ENCODE measurements around the gene SEPTIN1.
"Not testable (repeated sequence)": the region's sequence is repeated elsewhere in the genome, so short reads cannot be mapped to it uniquely, and the experiment has no call there.

Gene SEPTIN1

DNA sequence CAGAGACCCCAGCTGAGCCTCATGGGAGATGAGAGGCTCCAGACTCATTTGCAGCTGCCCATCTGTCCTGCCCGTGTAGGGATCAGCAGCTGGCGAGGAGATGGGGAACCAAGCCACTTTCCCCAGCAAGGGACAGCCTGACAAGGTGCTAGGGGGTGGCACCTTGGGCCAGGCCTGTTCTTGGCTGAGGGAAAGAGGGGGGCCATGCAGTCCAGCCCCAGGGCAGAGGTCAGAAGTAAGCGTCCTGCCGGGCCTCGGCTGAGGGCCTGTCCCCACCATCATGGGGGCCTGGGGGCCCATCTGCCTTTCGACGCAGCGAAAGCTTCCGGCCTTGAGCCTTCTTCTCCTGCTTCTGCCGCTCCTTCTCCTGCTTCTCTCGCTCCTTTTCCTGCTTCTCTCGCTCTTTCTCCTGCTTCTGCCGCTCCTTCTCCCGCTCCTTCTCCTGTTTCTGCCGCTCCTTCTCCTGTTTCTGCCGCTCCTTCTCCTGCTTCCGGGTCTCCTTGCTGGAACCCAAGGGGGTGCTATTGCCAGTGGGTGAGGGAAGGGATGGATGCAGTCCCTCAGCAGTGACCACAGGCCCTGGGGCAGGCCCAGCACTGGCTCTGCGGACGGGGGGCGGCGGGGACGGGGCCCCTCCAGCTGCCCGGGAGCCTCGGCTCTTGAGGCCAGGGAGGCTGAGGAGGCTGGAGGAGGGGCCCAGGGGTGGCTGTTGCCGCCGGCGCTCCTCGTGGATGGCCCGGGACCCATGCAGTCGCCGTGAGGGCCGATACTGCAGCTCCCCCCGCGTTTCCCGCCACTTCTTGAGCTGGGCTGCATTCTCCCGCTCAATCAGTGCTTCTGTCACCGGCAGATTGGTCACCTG lies 24.4 kb downstream of the SEPTIN1 start:
- no peak for DNase-seq (ENCODE audit: low read depth)

DNA sequence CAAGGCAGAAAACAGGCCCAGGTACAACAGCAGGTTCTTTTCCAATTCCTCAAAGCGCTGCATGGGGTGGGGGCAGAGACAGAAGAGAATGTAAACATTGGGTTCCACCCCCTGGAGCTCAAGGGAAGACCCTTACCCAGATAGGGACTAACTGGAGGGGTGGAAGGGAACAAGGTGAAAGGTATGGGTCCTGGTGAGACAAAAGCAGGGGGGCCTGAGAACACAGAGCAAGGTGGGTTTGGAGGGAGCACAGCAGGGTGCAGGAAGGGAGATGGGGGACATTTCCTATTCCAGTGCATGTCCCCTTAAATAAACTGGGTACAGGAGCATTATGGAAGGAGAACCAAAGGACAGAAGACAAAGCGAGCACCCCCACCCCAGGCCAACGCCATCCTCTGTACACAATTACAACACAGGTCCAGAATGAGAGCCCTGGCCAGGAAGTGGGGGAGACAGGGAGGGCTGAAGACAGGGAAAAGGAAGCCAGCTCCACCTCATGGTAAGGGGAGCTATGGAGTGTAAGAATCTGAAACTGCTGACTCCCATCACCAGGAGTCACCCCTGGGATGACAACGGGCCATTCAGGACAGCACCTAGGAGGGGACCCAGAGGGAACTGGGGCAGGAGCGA lies 25.2 kb downstream of the SEPTIN1 start:
- DNase-seq (ENCODE audit: low read depth): no peak

DNA sequence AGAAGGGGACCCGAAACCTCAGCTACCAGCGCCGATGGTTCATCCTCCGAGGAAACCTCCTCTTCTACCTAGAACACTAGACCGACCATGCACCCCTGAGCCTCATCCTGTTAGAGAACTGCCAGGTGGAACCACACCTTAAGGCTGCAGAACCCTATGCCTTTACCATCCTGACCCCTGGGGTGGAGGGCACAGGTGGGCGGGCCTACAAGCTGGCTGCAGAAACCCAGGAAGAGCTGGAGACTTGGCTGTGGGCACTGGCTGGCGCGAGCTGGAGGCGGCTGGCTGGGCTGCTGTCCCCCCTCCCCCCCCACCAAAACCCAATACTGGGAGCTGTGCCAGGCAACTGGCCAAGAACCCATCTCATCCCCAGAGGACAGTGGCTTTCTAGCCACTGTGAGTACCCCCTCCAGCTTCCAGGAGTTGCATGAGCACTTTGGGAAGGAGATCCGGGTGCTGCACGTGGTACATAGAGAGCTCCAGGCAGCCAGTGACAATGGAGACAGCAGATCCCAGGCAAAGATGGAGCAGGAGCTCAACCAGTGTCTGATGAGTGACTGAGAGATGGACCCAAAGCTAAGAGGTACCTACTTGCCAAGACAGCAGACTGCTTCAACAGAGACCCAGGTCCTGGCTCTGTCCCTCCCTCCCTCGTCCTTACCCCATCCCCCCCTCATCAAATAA lies 25.8 kb downstream of the SEPTIN1 start:
- DNase-seq (ENCODE audit: low read depth): no peak

DNA sequence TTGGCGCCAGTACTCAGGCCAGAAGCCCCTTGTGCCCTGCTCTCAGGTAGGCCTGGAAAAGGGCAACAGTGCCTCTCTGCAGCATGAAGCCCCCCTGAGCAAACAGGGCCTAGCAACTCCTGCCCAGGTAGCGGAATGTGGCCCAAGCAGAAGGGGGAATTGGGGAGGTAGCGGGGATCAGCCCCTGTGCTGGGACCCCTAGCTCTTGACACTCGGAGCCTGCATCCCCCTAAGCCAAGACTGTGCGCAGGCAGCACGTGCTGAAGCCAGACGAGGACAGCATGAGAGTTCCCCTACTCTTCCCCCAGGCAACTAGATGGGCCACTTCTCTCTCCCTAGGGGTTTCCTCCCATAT lies 26.4 kb downstream of the SEPTIN1 start:
- no peak for DNase-seq (ENCODE audit: low read depth)

DNA sequence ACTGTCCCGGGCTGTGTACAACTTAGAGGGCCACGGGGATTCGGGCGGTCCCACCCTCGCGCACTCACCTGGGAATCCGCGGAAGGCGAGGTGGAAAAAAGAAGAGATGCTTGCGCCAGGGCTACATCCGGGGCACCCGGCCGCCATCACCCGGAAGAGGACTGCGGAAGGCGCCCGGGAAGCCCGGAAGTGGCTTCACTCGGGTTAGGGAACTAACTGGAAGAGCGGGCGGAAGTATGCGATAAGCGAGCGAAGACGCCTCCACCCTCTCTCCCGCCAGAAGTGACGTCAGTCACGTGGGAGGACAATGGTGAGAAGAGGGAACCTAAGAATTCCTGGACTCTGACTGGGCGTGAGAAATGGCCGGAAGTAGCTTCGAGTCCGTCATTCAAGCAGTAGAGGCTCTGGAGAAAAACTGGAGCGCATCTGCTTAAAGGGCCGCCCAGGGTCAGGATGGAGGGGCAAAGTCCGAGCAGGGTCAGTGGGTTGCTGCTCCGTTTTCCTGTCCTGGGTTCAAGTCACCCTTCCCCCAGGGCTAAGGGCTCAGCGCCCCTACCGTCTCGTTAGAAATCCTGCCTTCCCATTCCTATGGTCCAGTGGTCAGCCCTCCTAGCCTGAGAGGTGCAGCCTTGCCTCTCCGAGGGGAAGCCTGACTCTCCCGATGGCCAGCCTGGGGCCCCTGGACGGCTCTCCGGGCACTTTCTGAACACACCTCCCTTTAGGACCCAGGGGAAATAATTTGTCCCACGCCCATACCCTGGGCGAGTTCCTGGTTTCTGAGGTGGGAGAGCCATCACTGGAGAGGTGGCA lies 27.0 kb downstream of the SEPTIN1 start, which contains the start of gene CD2BP2:
CD2BP2 (minus strand) TSS at position 165 of the 810 bp plus-strand sequence. CDS start 627 bp downstream, outside the sequence.
- peak; percentile 84 for DNase-seq (ENCODE audit: low read depth)

DNA sequence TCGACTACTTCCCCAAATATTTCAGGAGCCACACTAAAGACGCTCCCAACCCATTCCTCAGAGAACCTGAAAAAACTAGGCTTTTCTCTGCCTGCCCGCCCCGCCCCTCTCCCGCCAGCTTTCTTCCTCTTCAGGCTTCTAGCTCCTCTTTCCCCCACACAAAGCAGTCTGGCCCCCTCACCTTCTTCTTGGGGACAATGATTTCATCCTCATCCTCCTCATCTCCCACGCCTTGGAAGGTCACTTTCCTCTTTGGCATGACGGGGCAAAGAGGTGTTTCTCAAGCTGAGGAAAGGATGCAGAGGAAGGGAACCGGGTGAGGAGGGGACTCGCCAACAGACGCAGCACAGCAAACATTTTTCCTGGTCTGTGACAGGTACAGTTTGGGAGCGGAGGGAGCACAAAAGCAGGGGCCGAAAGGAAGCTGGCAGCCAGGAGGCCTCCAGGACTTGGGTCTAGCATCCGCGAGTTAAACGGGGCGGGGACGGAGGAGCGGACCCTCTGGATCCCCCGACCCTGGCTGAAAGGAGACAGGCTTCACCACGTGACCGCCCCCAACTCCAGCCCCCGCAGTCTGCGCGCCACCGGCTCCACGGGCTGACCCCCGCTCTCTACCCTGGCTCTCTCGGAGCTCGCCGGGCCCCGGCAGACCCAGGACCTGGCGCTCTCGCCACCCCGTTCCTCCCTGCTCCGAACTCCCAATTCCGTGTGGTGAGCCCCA lies 27.8 kb downstream of the SEPTIN1 start:
- no peak for DNase-seq (ENCODE audit: low read depth)

DNA sequence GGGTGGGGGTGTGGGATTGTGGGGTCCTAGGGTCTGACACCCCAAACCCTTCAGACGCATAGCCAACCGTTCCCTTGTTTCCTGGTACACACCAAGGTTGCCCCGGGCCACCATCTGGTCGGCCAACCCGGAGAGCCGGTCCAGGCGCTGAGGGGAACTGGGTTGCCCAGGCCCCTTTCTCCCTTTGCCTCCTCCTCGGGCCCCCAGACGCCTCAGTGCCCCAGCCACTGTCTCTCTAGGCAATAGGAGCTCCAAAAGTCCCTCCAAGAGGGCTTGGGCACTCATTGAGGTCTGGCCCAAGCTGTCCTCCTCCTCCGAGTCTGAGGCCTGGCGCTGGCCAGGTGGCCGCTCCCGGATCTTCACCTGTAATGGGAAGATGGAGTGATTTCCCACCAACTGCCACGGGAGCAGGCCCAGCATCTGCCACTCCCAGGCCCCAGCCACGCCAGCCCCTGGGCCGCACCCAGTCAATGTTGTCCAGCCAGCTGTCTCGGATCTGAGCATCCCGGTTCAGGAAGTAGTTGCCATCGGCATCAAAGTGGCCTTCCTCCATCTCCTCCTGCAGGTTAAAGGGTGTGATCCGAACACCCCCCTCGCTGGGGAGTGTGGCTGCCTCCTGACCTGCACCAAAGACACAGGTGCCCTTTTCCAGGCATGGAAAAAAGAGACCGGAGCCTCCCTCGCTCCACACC lies 28.8 kb downstream of the SEPTIN1 start:
- no peak for DNase-seq (ENCODE audit: low read depth)

DNA sequence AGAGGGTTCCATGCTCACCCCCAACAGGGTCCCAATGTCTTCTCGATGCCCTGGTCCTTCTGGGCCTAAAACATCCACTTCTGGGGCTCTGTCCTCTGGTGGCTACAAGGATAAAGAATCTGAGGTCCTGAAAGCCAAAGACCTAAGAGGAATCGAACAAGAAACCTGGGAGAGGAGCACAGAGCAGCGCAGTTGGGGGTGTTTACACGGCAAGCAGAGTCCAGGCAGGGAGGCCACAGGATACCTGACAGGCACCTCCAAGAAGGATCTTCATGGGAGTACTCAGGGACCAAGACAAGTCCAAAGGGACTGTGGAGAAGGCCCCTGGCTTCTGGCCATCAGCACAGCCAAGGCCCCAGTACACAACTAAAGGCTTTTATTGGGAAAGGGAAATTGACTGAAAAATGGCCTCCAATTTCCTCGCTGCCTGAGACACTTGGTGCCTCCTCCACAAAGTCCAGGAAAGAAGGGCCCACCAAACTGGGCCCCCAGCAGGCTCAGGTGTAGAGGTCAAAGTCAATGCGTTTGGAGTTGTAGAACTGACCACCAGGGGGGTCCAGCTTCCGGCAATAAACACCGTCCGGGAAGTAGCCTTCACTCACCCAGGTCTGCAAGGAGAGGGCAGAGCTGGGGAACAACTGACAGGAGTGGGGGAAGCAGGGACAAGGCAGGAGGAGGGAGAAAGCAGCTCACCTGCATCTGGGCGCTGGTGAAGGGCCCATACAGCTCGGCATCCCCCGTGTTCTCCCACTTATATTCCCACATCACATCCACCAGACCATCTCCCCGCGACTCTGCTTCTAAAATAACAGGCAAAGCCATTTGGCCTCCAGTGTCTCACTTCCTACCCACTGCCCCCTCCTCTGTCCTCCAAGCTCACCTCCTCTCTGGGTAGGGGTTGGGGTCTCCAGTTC lies 29.6 kb downstream of the SEPTIN1 start:
- no peak for DNase-seq (ENCODE audit: low read depth)

DNA sequence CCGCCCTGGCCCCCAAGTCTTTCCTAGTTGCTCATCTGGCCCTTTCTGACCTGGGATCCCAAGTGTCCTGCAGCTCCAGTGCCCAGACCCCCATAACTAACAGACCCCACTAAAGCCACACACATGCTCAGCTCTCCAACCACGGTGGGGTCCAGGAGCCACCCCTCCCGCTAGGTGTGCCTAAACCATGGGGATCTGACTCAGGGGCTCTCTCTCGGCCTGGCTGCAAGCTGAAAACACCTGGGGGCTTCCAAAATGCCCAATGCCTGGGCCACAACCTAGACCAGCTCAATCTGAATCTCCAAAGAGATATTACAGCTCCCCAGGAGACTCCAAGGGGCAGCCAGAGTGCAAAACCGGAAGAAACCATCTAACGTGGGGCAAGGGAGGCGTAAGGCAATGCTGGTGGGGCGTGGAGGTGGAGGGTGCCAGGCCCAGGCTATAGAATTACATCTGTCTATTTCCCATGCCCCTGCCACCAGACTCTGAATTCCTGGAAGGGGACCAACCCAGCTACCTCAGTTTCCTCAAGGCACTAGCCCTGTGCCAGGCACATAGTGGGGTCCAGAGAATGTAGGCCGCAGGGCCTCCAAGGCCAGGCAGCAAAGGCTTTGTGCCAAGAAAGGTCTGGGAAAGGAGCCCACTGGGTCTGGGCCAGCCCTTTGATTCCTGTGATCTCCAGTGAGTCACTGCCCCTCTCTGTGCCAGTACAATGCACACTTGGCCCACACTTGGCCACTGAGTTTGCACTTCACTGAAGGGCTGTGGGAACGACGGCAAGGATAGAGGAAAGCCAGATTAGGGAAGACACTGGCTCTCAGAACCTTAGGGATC lies 30.6 kb downstream of the SEPTIN1 start:
- DNase-seq (ENCODE audit: low read depth): no peak

DNA sequence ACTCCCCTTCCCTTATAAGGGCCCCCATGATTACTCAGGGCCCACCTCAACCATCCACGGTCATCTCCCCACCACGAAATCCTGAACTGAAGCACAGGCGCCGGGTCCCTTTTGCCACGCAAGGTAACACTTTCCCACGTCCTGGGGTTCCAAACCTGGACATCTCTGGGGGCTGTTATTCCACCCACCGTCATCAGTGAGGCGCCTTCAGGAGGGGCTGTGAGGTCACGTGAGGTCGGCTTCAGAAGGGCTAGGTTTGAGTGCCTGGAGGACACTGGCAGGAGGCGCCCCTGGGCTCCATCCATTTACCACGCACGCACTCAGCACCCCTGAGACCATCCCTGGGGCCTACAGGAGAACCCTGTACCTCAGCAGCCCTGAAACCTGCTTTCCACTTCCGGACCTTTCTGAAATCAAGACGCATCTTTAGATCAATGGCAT lies 31.3 kb downstream of the SEPTIN1 start:
- DNase-seq (ENCODE audit: low read depth): no peak

DNA sequence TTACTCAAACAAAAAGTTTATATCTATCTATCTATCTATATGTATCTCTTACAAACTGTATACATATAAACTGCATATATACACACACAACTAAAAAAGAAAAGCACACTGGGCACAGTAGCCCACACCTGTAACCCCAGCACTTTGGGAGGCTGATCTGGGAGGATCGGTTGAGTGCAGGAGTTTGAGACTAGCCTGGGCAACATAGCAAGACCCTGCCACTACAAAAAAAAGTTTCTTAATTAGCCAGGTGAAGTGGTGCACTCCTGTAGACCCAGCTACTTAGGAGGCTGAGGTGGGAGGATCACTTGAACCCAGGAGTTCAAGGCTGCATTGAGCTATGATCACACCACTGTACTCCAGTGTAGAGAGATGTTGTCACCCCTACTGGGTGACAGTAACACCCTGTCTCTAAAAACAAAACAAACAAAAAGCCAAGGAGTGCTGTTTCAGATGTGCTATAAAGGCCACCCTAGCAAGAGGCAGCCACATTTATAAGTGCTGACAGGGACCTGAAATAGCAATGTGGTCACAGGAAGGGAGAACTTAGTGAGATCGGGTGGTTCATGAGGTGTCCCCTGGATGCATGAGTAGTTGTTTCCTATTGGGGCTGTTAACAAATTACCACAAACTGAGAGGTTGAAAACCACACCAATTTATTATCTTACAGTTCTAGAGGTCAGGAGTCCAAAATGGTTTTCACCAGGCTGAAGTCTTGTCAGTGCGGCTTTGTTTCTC lies 32.1 kb downstream of the SEPTIN1 start:
- no peak for DNase-seq (ENCODE audit: low read depth)

DNA sequence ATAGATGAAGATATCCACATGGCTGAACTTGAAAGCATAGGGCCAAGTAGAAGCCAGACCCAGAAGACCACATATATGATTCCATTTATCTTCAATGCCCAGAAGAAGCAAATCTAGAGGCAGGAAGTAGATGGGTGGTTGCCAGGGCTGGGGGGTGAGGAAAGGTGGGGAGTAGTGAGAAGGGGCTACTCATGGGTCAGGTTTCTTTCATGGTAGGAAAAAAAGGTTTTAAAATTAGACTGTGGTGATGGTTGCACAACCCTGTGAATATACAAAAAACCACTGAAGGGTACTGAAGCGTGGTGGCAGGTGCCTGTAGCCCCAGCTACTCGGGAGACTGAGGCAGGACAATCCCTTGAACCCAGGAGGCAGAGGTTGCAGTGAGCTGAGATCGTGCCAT lies 32.7 kb downstream of the SEPTIN1 start:
- no peak for DNase-seq (ENCODE audit: low read depth)

DNA sequence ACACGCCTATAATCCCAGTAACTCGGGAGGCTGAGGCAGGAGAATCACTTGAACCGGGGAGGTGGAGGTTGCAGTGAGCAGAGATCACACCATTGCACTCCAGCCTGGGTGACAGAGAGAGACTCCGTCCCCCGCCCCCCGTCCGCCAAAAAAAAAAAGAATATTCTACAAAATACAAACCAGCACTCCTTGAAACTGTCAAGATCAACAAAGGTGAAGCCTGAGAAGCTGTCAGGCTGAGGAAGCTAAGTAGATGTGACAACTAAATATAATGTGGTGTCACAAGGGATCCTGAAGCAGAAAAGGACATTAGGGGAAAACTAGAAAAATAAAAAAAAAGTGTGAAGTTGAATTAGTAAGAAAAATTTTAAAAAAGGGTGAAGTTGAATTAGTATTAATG lies 33.4 kb downstream of the SEPTIN1 start:
- DNase-seq (ENCODE audit: low read depth): no peak

DNA sequence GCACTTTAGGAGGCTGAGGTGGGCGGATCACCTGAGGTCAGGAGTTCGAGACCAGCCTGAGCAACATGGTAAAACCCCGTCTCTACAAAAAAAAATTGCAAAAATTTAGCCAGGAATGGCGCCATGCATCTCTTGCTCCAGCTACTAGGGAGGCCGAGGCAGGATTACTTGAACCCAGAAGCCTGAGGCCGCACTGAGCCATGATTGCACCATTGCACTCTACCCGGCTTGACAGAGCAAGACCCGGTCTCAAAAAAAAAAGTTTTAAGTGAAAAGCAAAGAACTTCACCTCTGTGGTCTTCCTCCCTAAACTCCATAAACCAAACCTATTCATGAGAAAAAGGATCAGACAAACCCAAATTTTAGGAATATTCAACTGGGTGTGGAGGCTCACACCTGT lies 34.2 kb downstream of the SEPTIN1 start:
- DNase-seq (ENCODE audit: low read depth): no peak

DNA sequence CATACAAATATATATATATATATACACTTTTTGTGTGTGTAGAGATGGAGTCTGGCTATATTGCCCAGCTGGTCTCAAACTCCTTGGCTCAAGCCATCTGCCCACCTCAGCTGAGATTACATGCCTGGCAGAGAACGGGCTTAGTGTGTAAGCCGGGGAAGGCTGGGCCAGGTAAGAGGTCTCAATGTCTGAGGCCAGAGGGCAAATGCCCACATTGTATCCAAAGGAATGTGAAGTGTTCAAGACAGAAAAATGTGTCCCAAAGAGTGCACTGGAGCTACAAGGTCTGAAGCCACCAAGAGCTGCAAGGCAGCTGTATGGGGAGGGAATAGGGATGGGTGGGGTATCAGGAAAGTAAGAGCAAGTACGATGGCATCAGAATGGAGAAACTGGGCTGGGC lies 36.1 kb downstream of the SEPTIN1 start:
- no peak for DNase-seq (ENCODE audit: low read depth)

DNA sequence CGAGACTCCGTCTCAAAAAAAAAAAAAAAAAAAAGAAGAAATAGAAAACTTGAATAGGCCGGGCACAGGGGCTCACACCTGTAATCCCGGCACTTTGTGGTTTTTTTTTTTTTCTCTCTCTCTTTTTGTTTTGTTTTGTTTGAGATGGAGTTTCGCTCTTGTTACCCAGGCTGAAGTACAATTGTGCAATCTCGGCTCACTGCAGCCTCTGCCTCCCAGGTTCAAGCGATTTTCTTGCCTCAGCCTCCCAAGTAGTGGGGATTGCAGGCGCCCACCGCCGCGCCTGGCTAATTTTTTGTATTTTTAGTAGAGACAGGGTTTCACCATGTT lies 38.9 kb downstream of the SEPTIN1 start:
- DNase-seq (ENCODE audit: low read depth): not testable (repeated sequence)

DNA sequence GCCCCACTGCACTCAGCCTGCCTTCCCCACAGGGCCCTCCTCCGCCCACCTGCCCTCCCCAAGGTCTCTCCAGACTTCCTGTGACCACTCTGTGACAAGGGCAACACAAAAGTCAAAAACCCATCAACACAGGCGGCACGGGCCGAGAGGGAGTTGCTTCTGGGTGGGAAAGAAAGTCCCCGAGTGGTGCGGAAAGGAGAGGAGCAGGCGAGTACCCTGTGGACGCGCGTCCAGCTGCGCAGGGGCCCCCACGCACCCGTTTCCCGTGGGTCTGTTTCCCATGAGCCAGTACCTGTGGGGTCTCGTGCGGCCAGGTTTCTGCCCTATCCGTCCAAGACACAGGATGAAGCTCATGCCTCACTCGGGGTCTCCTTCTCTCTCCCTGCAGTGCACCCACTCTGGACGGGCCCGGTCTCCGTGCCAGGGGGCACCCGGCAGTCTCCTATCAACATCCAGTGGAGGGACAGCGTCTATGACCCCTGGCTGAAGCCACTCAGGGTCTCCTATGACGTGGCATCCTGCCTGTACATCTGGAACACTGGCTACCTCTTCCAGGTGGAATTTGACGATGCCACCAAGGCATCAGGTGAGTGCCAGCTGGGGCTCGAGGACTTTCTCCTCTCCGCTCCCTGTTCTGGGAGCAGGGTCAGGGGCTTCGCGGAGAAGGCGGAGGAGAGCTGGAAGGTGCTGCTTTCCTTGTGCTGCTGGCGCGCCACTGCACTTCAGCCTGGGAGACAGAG lies 39.4 kb downstream of the SEPTIN1 start:
- DNase-seq (ENCODE audit: low read depth): no peak

DNA sequence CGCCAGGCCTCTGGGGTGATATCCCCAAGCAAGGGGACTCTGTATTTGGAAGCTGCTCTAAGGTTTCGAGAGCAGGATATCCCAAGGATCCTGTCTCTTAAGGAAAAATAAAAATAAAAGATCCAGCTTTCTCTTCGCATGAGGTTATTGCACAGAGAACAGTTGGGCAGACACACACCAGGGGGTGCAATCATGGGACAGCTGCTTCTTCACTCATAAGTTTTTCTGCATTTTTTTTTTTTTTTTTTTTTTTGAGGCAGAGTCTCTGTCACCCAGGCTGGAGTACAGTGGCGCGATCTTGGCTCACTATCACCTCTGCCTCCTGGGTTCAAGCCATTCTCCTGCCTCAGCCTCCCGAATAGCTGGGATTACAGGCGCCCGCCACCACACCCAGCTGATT lies 40.4 kb downstream of the SEPTIN1 start:
- not testable (repeated sequence) for DNase-seq (ENCODE audit: low read depth)

Data from stimulated activated CD8-positive, alpha-beta memory T cell treated with anti-CD3 and anti-CD28 coated beads, Interleukin-4, amount 100 ng/mL, for 24 hours (primary cell).